HG03064 (cell line): Measurements from ENCODE around the gene HIGD2A.

Experiments used
- ATAC-seq: cut with Tn5 transposase; IDR thresholded peaks from one replicate; pipeline ENCODE4 v1.9.1; 2021; ENCODE audit warnings: low read depth; ENCODE audit not compliant: unreplicated experiment

HIGD2A gene

DNA sequence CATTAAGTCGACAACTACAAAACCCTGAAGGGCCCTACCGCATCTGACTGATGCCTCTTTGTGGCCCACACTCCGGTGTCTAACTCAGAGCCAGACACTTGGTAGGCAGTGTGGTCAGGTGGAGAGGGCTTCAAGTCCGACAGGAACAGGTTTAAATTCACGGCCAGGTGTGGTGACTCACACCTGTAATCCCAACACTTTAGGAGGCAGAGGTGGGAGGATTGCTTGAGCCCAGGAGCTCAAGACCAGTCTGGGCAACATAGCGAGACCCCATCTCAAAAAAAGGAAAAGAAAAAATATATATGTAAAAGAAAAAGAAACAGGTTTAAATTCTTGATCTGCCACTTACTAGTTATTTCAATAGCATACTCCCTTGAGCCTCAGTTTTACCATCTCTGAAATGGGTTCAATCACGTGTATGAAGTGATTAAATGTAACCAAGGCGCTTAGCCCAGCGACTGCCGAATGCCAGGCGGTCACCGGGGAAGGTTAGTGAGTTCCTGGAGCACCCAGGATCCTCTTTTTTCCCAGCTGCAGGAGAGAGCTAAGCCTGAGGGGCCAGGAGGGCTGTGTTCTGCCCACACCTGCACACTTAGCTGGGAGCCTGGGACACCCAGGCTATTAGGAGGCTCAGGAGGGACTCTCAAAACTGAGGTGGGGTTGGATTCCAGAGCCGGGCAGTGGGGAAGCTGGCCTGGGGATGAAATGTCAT lies 26.8 kb downstream of the HIGD2A start:
- ATAC-seq, result no peak

DNA sequence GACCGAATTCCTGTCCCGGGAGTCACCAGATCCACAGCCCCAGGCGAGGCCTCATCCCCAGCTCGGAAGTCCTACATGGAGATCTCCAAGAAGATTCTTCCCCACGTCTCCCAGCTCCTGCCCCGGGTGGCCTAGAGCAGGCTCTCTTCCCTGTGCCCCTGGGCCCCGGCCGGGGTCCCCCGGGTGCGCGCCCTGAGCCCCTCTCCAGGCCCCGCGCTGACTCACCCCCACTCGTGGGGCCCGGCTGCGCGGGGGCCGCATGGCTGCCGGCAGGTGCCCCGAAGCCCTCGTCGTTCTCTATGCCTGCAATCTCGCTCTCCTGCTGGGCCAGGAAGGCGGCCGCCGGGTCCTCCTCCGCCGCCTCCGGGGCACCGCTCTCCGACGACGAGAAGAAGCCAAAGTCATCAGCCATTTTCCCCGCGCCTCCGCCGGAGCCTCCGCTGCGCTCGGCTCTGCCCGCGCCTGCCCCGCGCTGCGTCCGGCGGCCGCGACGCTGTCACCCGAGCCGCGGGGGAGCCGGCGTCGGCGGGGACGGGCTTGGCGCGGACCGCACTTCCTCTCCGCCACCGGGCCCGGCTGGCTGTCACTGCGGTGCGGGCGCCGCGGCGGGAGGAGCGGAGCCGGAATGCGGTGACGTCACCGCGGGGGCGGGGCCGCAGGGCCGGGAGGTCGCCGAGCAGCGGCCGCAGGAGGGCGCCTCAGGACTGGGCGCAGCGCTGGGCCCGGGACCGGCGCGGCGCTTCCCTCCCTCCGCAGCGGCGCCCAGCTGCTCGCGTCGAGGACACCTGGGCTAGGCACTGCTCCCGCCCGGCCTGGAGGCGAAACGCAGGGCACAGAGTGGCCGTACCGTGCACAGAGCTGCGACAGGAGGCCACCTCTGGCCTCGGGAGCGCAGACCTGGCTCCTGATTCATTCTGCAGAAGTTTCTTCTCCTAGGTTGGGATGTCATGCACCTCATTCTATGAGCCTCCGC lies 27.7 kb downstream of the HIGD2A start, which contains the start of gene CLTB:
Gene CLTB, minus strand, starts transcription at position 588 of the 973 bp plus-strand sequence. Its CDS starts 176 bp downstream, at position 412.
- peak; percentile 97 for ATAC-seq

DNA sequence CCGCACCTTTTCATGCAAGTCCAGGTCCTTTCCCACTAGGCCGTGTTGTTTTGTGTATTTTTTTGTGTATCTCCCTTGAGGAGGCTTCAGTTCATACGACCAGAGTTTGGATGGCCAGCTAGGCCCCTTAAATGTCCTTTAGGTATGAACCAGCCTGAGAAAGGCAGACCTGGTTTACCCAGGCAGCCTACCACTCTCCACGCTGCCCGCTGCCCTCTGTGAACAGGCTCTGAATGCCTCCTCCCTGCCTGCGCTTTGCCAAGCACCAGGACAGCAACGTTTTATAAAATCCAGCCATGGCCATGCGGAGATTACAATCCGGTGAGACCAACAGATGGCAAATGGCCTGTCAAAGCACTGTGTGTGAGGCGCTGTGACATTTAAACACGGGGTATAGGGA lies 28.4 kb downstream of the HIGD2A start:
- ATAC-seq, result no peak

GRCh38 chr5:176418251-176418650 lies 29.7 kb downstream of the HIGD2A start:
- no peak for ATAC-seq

DNA sequence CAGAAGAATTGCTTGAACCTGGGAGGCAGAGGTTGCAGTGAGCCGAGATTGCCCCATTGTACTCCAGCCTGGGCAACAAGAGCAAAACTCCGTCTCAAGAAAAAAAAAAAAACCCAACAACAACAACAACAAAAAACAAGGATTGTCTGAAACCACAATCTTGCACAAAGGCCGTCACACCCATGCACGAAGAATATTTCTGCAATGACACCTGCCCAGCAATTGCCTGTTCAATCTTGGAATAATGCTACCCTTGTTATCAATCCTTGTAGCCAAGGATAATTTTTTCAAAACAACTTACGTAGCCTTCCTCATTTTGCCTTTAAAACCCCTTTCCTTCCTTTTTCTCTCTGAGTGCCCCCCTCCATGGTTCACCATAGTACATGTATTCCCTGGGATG lies 31.5 kb downstream of the HIGD2A start:
- ATAC-seq, result no peak

DNA sequence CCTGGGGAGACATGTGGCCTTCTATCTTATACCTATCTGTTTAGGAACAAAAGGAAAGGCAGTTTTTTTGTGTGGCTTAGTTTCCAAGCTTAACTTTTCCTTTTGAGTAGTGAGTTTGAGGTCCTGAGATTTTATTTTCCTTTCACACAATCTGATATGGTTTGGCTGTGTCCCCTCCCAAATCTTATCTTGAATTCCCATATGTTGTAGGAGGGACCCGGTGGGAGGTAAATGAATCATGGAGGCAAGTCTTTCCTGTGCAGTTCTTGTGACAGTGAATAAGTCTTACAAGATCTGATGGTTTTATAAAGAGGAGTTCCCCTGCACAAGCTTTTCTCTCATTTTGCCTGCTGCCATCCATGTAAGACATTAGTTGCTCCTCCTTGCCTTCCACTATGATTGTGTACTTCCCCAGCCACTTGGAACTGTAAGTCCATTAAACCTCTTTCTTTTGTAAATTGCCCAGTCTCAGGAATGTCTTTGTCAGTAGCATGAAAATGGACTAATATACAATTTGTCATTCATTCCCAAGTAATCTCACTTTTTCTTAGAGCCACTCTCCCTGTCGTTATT lies 32.5 kb downstream of the HIGD2A start:
- ATAC-seq, result no peak

- no peak for ATAC-seq
Observed at GRCh38 chr5:176424181-176424580, 35.6 kb downstream of the HIGD2A start.

GRCh38 chr5:176425138-176425537 lies 36.6 kb downstream of the HIGD2A start:
- no peak for ATAC-seq

DNA sequence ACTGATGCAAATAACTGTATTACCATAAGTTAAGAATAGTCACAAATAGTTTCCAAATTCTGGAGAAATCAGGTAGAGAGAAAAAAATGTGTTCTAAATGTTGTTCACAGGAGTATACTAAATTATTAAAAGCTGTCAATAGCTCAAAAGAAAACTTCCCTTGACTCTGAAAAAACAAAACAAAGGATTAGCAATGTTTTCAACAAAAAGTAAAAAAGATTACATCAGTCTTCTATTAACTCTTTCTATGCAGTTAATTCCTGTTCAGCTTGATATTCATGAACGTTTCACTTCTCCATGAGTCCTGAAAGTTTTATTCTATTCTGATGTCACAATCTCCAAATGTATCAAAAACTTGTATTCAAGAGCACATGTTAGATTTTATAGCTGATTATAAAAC lies 37.2 kb downstream of the HIGD2A start:
- ATAC-seq, result no peak

DNA sequence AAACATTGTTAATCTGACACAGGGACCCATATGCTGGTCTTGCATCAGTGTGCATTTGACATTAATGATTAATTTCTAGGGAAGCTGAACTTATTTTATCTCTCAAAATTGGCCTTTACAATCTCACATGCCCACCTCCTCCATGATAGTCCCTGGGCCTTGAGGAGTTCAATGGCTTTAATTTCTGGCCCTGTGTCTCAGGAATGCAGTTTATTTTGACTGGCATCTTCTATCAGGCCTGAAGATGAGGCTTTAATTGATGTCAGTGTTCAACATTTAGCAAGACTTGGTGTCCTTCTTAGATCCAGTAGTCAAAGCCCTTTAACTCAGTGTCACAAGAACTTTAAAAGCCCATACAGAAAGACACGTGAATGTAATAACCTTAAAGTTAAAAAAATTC lies 38.3 kb downstream of the HIGD2A start:
- ATAC-seq, result no peak

- no peak for ATAC-seq
Observed at GRCh38 chr5:176427971-176428370, 39.4 kb downstream of the HIGD2A start.

DNA sequence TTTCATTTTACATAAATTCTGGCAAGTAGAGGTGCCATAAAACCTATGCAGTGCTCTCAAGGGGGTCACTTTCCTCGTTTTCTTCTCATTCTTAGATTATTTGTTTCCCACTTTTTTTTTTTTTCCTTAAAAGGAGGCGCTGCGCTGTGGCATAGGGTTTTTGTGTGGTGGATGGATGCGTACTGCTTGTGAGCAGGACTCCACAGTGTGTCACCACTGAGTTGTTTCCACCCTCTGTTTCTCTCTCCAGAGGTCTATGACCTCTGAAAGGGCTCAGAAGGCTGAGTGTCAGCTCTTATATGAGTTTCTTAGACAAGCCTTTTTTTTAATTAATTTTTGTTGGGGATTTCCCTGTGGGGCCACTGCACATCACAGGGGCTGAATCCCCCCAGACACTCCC lies 41.4 kb downstream of the HIGD2A start:
- ATAC-seq, result no peak

DNA sequence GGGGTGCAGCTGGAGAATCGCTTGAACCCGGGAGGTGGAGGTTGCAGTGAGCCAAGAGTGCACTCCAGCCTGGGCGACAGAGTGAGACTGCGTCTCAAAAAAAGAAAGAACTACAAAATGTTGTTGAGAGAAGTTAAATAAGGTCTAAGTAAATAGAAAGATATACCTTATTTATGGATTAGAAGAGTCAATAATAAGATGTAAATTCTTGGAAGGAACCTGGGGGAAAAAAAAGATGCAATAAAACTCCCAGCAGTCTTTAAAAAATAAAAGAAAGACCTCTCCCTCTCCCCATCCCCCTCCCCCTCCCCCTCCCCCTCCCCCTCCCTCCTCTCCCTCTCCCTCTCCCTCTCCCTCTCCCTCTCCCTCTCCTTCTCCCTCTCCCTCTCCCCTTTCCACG lies 44.2 kb downstream of the HIGD2A start:
- no peak for ATAC-seq

DNA sequence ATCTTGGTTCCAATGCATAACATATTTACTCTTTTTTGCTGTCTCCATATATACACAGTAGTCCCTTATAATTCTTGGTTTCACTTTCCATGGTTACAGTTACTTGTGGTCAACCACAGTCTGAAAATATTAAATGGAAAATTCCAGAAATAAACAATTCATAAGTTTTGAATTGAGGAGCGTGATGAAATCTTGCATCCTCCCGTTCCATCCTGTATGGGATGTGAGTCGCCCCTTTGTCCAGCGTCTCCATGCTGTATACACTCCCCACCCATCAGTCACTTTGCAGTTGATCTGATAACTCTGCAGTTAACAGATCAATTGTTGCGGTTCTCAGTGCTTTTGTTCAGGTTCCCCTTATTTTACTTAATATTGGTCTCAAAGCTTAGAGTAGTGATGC lies 48.1 kb downstream of the HIGD2A start:
- ATAC-seq, result no peak

DNA sequence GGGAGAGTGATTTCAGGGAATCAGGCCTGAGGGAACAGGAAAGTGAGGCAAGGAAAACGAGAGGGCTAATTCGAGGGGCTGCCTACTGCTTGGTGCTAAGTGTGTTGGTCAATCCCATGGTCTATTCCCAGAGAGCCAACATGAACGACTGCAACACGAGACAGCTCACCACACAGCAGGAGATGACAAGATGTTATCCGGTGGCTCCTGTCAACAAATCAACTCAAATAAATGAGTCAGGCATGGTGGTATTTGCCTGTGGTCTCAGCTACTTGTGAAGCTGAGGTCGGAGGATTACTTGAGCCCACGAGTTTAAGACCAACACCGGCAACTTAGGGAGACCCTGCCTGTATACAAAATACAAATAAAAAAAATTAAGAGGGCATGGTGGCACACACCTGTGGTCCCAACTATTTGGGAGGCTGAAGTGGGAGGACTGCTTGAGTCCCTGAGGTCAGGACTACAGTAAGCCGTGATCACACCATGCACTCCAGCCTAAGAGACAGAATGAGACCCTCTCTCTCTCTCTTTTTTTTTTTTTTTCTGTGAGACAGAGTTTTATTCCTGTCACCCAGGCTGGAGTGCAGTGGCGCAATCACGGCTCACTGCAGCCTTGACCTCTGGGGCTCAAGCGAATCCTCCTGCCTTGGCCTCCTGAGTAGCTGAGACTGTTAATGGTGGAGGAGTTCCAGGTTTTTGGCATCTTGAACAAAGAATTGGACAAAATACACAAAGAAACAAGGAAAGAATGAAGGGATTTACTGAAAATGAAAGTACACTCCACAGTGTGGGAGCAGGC lies 50.6 kb downstream of the HIGD2A start:
- ATAC-seq, result no peak
